ENCODE measurements around the gene CMTM4.
"Not testable (repeated sequence)": the region's sequence is repeated elsewhere in the genome, so short reads cannot be mapped to it uniquely, and the experiment has no call there.

CMTM4 gene

DNA sequence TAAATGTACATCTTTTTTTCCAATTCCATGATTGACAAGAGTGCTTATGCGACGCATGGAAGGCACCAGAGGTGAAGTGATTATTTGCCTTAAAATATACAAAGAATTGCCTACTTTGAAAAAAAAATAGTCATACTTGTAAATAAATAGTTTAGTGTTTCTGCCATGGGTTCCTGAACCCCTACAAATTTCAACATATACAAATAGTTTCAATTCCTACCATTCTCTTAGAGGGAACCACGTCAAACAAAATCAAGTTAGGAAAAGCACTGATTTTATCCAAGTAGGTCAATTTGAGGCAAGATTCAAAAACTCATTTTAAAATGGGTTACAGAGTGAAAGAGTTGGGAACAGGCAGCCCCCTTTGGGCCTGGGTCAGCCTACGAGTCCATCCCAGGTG is 80.4 kb downstream of the CMTM4 start:
- no peak overlapping the region for H3K4me3 ChIP-seq (ENCODE audit: low read depth, low read length)
- DNase-seq (ENCODE audit: low read depth): no peak
- TF ChIP-seq, protein P1, sequence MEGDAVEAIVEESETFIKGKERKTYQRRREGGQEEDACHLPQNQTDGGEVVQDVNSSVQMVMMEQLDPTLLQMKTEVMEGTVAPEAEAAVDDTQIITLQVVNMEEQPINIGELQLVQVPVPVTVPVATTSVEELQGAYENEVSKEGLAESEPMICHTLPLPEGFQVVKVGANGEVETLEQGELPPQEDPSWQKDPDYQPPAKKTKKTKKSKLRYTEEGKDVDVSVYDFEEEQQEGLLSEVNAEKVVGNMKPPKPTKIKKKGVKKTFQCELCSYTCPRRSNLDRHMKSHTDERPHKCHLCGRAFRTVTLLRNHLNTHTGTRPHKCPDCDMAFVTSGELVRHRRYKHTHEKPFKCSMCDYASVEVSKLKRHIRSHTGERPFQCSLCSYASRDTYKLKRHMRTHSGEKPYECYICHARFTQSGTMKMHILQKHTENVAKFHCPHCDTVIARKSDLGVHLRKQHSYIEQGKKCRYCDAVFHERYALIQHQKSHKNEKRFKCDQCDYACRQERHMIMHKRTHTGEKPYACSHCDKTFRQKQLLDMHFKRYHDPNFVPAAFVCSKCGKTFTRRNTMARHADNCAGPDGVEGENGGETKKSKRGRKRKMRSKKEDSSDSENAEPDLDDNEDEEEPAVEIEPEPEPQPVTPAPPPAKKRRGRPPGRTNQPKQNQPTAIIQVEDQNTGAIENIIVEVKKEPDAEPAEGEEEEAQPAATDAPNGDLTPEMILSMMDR (IDR thresholded peaks at IDR 0.05; ENCODE audit: low read depth, low read length): no peak
- TF ChIP-seq, protein P2, sequence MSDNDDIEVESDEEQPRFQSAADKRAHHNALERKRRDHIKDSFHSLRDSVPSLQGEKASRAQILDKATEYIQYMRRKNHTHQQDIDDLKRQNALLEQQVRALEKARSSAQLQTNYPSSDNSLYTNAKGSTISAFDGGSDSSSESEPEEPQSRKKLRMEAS (IDR thresholded peaks at IDR 0.05; ENCODE audit: low read depth, low read length): no peak
- TF ChIP-seq POLR2A (IDR thresholded peaks at IDR 0.05; ENCODE audit: extremely low read depth, insufficient read length): no peak
- no peak for TF ChIP-seq MYC (IDR thresholded peaks at IDR 0.05; ENCODE audit: low read depth, low read length)

DNA sequence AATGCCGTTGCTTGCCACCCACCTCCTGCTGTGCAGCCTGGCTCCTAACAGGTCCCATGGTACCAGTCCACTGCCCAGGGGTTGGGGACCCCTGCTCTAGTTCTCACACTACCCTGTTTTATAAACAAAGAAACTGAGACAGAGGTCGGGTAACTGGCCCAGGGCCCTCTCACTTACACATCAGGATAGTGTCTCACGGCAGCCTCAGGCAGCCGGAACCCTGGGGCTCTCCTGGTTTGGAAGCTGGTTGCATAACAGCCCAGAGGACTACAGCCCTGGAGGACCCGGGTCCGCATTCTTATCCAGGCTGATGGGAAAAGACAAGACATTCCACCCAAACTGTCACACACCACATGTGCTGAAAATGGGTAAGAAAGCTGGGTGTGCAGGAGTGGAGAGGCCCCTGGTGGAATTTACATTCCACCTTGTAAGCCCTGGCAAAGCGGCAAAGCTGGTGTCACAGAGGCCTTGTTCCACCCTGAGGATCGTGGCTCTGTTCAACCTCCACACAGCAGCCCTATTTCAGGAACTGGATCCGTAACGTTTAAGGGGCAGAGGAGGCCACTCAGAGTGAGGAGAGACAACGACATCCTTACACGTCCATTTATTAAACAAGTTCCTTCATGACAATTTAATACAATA is 82.3 kb downstream of the CMTM4 start:
- TF ChIP-seq MYC (IDR thresholded peaks at IDR 0.05; ENCODE audit: low read depth, low read length): no peak
- TF ChIP-seq, protein P2 (IDR thresholded peaks at IDR 0.05; ENCODE audit: low read depth, low read length): no peak
- no peak for TF ChIP-seq POLR2A (IDR thresholded peaks at IDR 0.05; ENCODE audit: extremely low read depth, insufficient read length)
- TF ChIP-seq, protein P1 (IDR thresholded peaks at IDR 0.05; ENCODE audit: low read depth, low read length): no peak
- DNase-seq (ENCODE audit: low read depth): no peak
- H3K4me3 ChIP-seq (ENCODE audit: low read depth, low read length): no peak overlapping the region

DNA sequence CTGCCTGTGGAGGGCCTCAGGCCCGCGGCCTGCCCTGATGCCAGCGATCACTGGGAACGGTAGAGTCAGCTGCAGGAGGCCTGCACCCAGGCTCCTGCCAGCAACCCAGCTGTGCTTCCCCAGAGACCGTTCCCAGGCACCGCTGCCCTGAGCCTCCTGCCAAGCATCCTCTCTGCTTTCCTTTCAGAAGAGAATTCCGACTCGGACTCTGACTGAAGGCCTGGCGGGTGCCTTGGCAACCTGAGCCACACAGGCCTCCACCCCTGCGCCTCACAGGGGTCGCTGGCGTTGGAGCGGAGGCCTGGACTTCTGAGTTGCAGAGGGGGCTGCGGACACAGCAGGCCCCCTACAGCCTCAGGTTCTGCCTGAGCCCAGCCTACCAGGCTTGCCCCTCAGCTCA is 84.1 kb downstream of the CMTM4 start:
- TF ChIP-seq MYC (IDR thresholded peaks at IDR 0.05; ENCODE audit: low read depth, low read length) (no peak), POLR2A (IDR thresholded peaks at IDR 0.05; ENCODE audit: extremely low read depth, insufficient read length) (no peak)
- TF ChIP-seq, protein P2 (IDR thresholded peaks at IDR 0.05; ENCODE audit: low read depth, low read length): no peak
- TF ChIP-seq, protein P1 (IDR thresholded peaks at IDR 0.05; ENCODE audit: low read depth, low read length): no peak
- no peak for DNase-seq (ENCODE audit: low read depth)
- no peak overlapping the region for H3K4me3 ChIP-seq (ENCODE audit: low read depth, low read length)

DNA sequence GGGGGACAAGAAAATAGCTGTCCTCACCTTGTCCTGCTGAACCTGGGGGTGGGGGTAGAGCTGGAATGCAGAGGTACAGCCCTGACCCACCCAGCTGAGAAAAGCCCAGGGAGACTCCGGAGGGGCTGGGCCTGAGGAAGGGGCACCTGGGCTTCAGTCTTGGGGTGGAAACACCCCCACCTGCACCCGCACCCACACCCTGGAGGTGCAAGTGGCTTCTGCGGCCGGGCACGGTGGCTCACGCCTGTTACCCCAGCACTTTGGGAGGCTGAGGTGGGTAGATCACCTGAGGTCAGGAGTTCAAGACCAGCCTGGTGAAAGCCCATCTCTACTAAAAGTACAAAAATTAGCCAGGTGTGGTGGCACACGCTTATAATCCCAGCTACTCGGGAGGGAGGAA is 84.6 kb downstream of the CMTM4 start:
- DNase-seq (ENCODE audit: low read depth); H3K4me3 ChIP-seq (ENCODE audit: low read depth, low read length): not testable (repeated sequence)

DNA sequence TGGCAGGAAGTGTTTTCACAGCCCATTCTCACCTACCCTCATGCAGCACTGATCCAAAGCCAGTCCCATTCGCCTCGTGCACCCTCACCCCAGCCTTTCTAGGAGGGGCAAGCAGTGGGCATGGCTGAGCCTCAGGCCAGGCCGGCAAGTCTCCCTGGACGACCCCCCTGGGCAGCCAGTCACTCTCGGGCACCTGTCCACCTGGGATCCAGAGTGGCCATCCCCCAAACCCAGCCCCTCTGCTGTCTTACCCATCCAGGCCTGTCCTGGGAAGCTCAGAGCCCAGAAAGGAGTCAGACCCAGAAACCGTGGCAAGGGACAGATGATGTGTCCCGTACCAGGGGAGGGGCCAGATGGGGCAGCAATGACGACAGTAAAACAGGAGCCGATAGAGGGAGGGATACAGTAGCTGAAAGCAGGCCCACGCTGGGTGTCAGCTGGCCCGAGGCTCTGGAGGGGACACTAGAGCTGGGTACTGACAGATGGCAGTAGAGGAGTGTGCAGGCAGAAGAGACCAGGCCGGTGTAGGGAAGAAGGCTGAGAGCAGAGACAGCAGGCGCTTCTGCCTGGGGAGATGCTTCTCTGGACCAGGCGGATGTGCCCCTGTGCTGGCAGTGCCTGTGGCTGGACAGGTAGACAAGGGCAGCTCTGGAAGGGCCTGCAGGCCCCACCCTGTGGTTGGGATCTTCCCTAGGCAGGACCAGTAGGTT is 86.3 kb downstream of the CMTM4 start:
- no peak overlapping the region for H3K4me3 ChIP-seq (ENCODE audit: low read depth, low read length)
- DNase-seq (ENCODE audit: low read depth): no peak
- no peak for TF ChIP-seq POLR2A (IDR thresholded peaks at IDR 0.05; ENCODE audit: extremely low read depth, insufficient read length)
- TF ChIP-seq, protein P2 (IDR thresholded peaks at IDR 0.05; ENCODE audit: low read depth, low read length): no peak
- TF ChIP-seq, protein P1 (IDR thresholded peaks at IDR 0.05; ENCODE audit: low read depth, low read length): no peak

DNA sequence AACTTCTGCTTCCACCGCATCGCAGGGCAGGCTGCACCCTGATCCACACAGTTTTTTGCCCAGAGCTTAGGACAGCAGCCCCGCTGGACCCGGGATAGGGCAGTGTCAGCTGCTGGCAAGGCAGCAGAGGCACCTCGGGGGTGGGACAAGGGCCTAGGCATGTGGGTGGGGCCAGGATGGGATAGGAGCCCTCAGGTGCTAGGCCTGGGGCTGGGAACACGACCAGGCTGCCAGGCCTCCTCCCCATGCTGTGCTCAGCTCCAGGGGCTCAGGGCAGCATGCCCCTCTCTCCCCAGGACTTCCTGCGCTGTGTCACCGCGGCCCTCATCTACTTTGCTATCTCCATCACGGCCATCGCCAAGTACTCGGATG is 87.4 kb downstream of the CMTM4 start:
- DNase-seq (ENCODE audit: low read depth): no peak
- TF ChIP-seq, protein P2 (IDR thresholded peaks at IDR 0.05; ENCODE audit: low read depth, low read length): no peak
- TF ChIP-seq, protein P1 (IDR thresholded peaks at IDR 0.05; ENCODE audit: low read depth, low read length): no peak
- TF ChIP-seq MYC (IDR thresholded peaks at IDR 0.05; ENCODE audit: low read depth, low read length): no peak
- no peak overlapping the region for H3K4me3 ChIP-seq (ENCODE audit: low read depth, low read length)

Measured in NB4 (cell line).